Neural cell (in vitro differentiated cells): ENCODE data around the gene PLEKHA7. TPM values are rescaled to one million over a fixed set of nuclear protein-coding genes. Genes with fewer than 3 reads are reported as not detected.

Experiments used
- H2AFZ ChIP-seq: fragments of 200-600, 300-800 bp; sonication (generic), shearing (Covaris generic); 2 replicates; pipeline ENCODE4 v1.6.0; 2014; ENCODE audit warnings: low read depth, mild to moderate bottlenecking, antibody characterized with exemption, low read length, moderate library complexity
- H3F3A ChIP-seq: fragments of 200-600 bp; shearing (Covaris generic); 2 replicates; pipeline ENCODE4 v1.6.1; 2016; ENCODE audit warnings: mild to moderate bottlenecking, moderate library complexity, mixed read lengths, antibody characterized with exemption, low read length; ENCODE audit not compliant: insufficient read depth, poor library complexity, severe bottlenecking
- H3K27ac ChIP-seq: fragments of 200-600, 300-800 bp; sonication (generic), shearing (Covaris generic); 2 replicates; pipeline ENCODE4 v1.5.1; 2014; ENCODE audit warnings: mild to moderate bottlenecking, low read length, moderate library complexity
- H3K27me3 ChIP-seq: fragments of 300-800, 200-600 bp; sonication (generic), shearing (Covaris generic); 2 replicates; pipeline ENCODE4 v1.6.0; 2014; ENCODE audit warnings: mild to moderate bottlenecking, low read depth, low read length, moderate library complexity; ENCODE audit not compliant: insufficient read depth
- H3K36me3 ChIP-seq: fragments of 300-800, 200-600 bp; sonication (generic), shearing (Covaris generic); 2 replicates; pipeline ENCODE4 v1.5.1; 2014; ENCODE audit warnings: mild to moderate bottlenecking, antibody characterized with exemption, low read length, moderate library complexity; ENCODE audit not compliant: insufficient read depth
- H3K4me2 ChIP-seq: fragments of 300-800, 200-600 bp; sonication (generic), shearing (Covaris generic); 2 replicates; pipeline ENCODE4 v1.6.0; 2014; ENCODE audit warnings: mild to moderate bottlenecking, low read length
- H3K4me3 ChIP-seq: fragments of 300-800, 200-600 bp; sonication (generic), shearing (Covaris generic); 2 replicates; pipeline ENCODE4 v1.5.1; 2014; ENCODE audit warnings: mild to moderate bottlenecking, low read length, moderate library complexity
- H3K79me2 ChIP-seq: fragments of 200-600 bp; shearing (Covaris generic); replicated peaks from 2 replicates; pipeline ENCODE4 v1.6.0; 2014; ENCODE audit warnings: mild to moderate bottlenecking, low read length, moderate library complexity; ENCODE audit not compliant: insufficient read depth
- H3K9ac ChIP-seq: fragments of 300-800, 200-600 bp; sonication (generic), shearing (Covaris generic); 2 replicates; pipeline ENCODE4 v1.6.1; 2016; ENCODE audit warnings: mild to moderate bottlenecking, low read length, mixed read lengths
- H3K9me2 ChIP-seq: fragments of 200-600 bp; shearing (Covaris generic); 2 replicates; pipeline ENCODE4 v1.6.1; 2016; ENCODE audit warnings: mild to moderate bottlenecking, low read length, mixed read lengths; ENCODE audit not compliant: insufficient read depth
- H3K9me3 ChIP-seq: fragments of 200-600, 300-800 bp; sonication (generic), shearing (Covaris generic); 2 replicates; pipeline ENCODE4 v1.6.1; 2016; ENCODE audit warnings: mild to moderate bottlenecking, mixed run types, low read length, moderate library complexity, mixed read lengths
- H4K20me1 ChIP-seq: fragments of 200-600 bp; shearing (Covaris generic); 2 replicates; pipeline ENCODE4 v1.6.1; 2016; ENCODE audit warnings: mild to moderate bottlenecking, mixed run types; ENCODE audit not compliant: insufficient read depth
- CTCF ChIP-seq: fragments of 450-650 bp; IDR thresholded peaks from 2 replicates; pipeline ENCODE4 v1.5.1; 2014; ENCODE audit warnings: antibody characterized with exemption, mild to moderate bottlenecking, moderate library complexity; ENCODE audit not compliant: poor library complexity, severe bottlenecking
- EP300 ChIP-seq: fragments of 450-650 bp; conservative IDR thresholded peaks from 2 replicates; pipeline ENCODE4 v1.6.1; 2014; ENCODE audit warnings: antibody characterized with exemption, mild to moderate bottlenecking, moderate library complexity; ENCODE audit not compliant: poor library complexity, severe bottlenecking
- EZH2 ChIP-seq: fragments of 200-600, 300-800 bp; shearing (Covaris generic), sonication (generic); IDR thresholded peaks from 2 replicates; pipeline ENCODE4 v1.6.1; 2014; ENCODE audit warnings: antibody characterized with exemption, low read length, borderline replicate concordance, mild to moderate bottlenecking; ENCODE audit not compliant: insufficient read depth, poor library complexity, severe bottlenecking
- MXI1 ChIP-seq: fragments of 450-650 bp; conservative IDR thresholded peaks from 2 replicates; pipeline ENCODE4 v1.6.1; 2014; ENCODE audit warnings: antibody characterized with exemption, mild to moderate bottlenecking; ENCODE audit not compliant: poor library complexity, severe bottlenecking
- POLR2AphosphoS5 ChIP-seq: IDR thresholded peaks from 2 replicates; pipeline ENCODE4 v1.6.1; 2012
- RAD21 ChIP-seq: fragments of 450-650 bp; conservative IDR thresholded peaks from 2 replicates; pipeline ENCODE4 v1.6.1; 2014; ENCODE audit warnings: antibody characterized with exemption, mild to moderate bottlenecking, moderate library complexity
- REST ChIP-seq: IDR thresholded peaks from 2 replicates; pipeline ENCODE4 v1.6.1; 2012; ENCODE audit warnings: borderline replicate concordance
- SMC3 ChIP-seq: fragments of 450-650 bp; conservative IDR thresholded peaks from 2 replicates; pipeline ENCODE4 v1.6.1; 2014; ENCODE audit warnings: antibody characterized with exemption, mild to moderate bottlenecking, moderate library complexity; ENCODE audit not compliant: poor library complexity
- TAF1 ChIP-seq: IDR thresholded peaks from 2 replicates; pipeline ENCODE4 v1.6.1; 2012; ENCODE audit warnings: low read depth
- polyA plus RNA-seq: library from polyadenylated mRNA; depleted of rRNA; stranded (reverse); fragments of >200 nt; gene quantifications from 2 replicates; pipeline ENCODE4 v1.2.3, GENCODE V29; 2014

Gene PLEKHA7
- polyA plus RNA-seq, 1 donor from 2014 or later, result 45.7 TPM

- Histone ChIP-seq H3K36me3 (no peaks in the 10 kb centered on the region), H3K9me3 (no peaks in the 10 kb centered on the region), H3K9me2 (no peaks in the 10 kb centered on the region), H3K27ac (no peak overlapping the region), H3K27me3 (no peaks in the 10 kb centered on the region), H3K9ac (no peak overlapping the region), H4K20me1 (no peaks in the 10 kb centered on the region), H2AFZ (no peak overlapping the region), H3K79me2 (no peaks in the 10 kb centered on the region), H3K4me2 (no peak overlapping the region), H3F3A (peaks cover 4% of the 10 kb centered on the region), H3K4me3 (no peak overlapping the region)
- TF ChIP-seq POLR2AphosphoS5 (no peak), TAF1 (no peak), EZH2 (no peak), REST (no peak), CTCF (no peak), SMC3 (no peak), MXI1 (no peak), EP300 (no peak), RAD21 (no peak)
Observed at GRCh38 chr11:17002543-17002942, 11.7 kb downstream of the PLEKHA7 start.

- Histone ChIP-seq H3K4me3 (no peak overlapping the region), H3K36me3 (no peaks in the 10 kb centered on the region), H3K9ac (no peak overlapping the region), H4K20me1 (no peaks in the 10 kb centered on the region), H2AFZ (no peak overlapping the region), H3K79me2 (no peaks in the 10 kb centered on the region), H3K4me2 (no peak overlapping the region), H3K9me2 (no peaks in the 10 kb centered on the region), H3K27ac (no peak overlapping the region), H3K9me3 (no peaks in the 10 kb centered on the region), H3F3A (peaks cover 7% of the 10 kb centered on the region), H3K27me3 (no peaks in the 10 kb centered on the region)
- no peak for TF ChIP-seq TAF1
- TF ChIP-seq EP300, result no peak
- TF ChIP-seq RAD21, result no peak
- TF ChIP-seq SMC3, result no peak
- TF ChIP-seq MXI1, result no peak
- TF ChIP-seq POLR2AphosphoS5, result no peak
- TF ChIP-seq EZH2, result no peak
- no peak for TF ChIP-seq CTCF
- TF ChIP-seq REST, result no peak
Observed at GRCh38 chr11:17001806-17002205, 12.4 kb downstream of the PLEKHA7 start.
